GM23248 (cell line): ENCODE data around the gene LANCL3.

ENCODE experiments used
- EZH2 ChIP-seq: fragments of 200-600 bp; sonication (generic); IDR thresholded peaks from 2 replicates; pipeline ENCODE4 v1.6.1; 2018; ENCODE audit warnings: antibody characterized with exemption, mild to moderate bottlenecking; ENCODE audit not compliant: insufficient read depth, poor library complexity, severe bottlenecking
- EZH2phosphoT487 ChIP-seq: fragments of 200-600 bp; sonication (generic); IDR thresholded peaks from 2 replicates; pipeline ENCODE4 v1.6.1; 2018; ENCODE audit warnings: antibody characterized with exemption, moderate library complexity, mild to moderate bottlenecking, low read depth; ENCODE audit not compliant: insufficient read depth

GRCh38 chrX:37653397-37654085, 82.1 kb downstream of the LANCL3 start:
- no peak for TF ChIP-seq EZH2phosphoT487
- TF ChIP-seq EZH2 = no peak
